GM12878 (cell line): ENCODE measurements around the gene TNP2. TPM values are rescaled to one million over a fixed set of nuclear protein-coding genes. Genes with fewer than 3 reads are reported as not detected.

ENCODE experiments used
- BCL3 ChIP-seq: IDR thresholded peaks from 2 replicates; pipeline ENCODE4 v1.6.1; 2011; ENCODE audit warnings: borderline replicate concordance, low read depth, mild to moderate bottlenecking, moderate library complexity, low read length; ENCODE audit not compliant: insufficient read depth, poor library complexity, severe bottlenecking
- CBFB ChIP-seq: IDR thresholded peaks from 2 replicates; pipeline ENCODE4 v1.6.1; 2016; ENCODE audit warnings: antibody characterized with exemption, low read depth
- CBX3 ChIP-seq: fragments of 200-600 bp; sonication (generic); IDR thresholded peaks from 2 replicates; pipeline ENCODE4 v1.6.1; 2016; ENCODE audit warnings: low read depth, borderline replicate concordance
- CHD1 ChIP-seq: IDR thresholded peaks from 2 replicates; pipeline ENCODE4 v1.6.1; 2012; ENCODE audit warnings: low read depth, low read length, improper control_type of control experiment
- IRF4 ChIP-seq: IDR thresholded peaks from 2 replicates; pipeline ENCODE4 v1.6.1; 2011; ENCODE audit warnings: low read depth, low read length
- NFIC ChIP-seq: IDR thresholded peaks from 2 replicates; pipeline ENCODE4 v1.6.1; 2012; ENCODE audit warnings: low read depth, mild to moderate bottlenecking, inconsistent platforms, low read length, moderate library complexity
- REST ChIP-seq: IDR thresholded peaks from 2 replicates; pipeline ENCODE4 v1.6.1; 2012; ENCODE audit warnings: mild to moderate bottlenecking, low read depth, low read length
- SPI1 ChIP-seq: IDR thresholded peaks from 2 replicates; pipeline ENCODE4 v1.6.1; 2011; ENCODE audit warnings: low read depth, mild to moderate bottlenecking, low read length, moderate library complexity, borderline replicate concordance; ENCODE audit not compliant: insufficient read depth
- ZBTB11 ChIP-seq: fragments of 450-650 bp; formaldehyde crosslinking; IDR thresholded peaks from 2 replicates; pipeline ENCODE4 v1.5.0; 2022; ENCODE audit warnings: mild to moderate bottlenecking, missing genetic modification characterization
- ZNF622 ChIP-seq: fragments of 450-650 bp; IDR thresholded peaks from 2 replicates; pipeline ENCODE4 v1.6.1; 2017; ENCODE audit warnings: mild to moderate bottlenecking, inconsistent platforms
- polyA plus RNA-seq, 11 experiments: library from polyadenylated mRNA; depleted of rRNA in 4 of 11; unstranded in 6 of 11; stranded (reverse) in 5 of 11; fragments of >200 nt; fragmentation: Nextera tagmentation in 4 of 11; fragmentation: Illumina TruSeq in 1 of 11; extraction: Ambion mirVana in 4 of 11; extraction: Trizol in 1 of 11; gene quantifications; 1 replicate in 1 of 11; 2 replicates in 10 of 11; pipeline versions ENCODE4 v1.2.1 to v1.2.3, GENCODE V29; 2011 to 2016; ENCODE audit warnings: inconsistent platforms in 2 of 11, missing spikeins in 2 of 11, low read depth in 1 of 11
- total RNA-seq, 4 experiments: library from RNA; depleted of rRNA in 3 of 4; stranded (reverse); fragments of >200 nt in 3 of 4; fragmentation: Illumina TruSeq in 1 of 4; extraction: Trizol in 1 of 4; gene quantifications; 2 replicates each; pipeline versions ENCODE4 v1.2.1 to v1.2.3, GENCODE V29; 2013 to 2021
- TF ChIP-seq, protein P1 (sequence below): fragments of 450-650 bp; IDR thresholded peaks from 2 replicates; pipeline ENCODE4 v1.6.1; 2018; ENCODE audit warnings: borderline replicate concordance, mild to moderate bottlenecking; ENCODE audit not compliant: partially characterized antibody
- TF ChIP-seq, protein P2 (sequence below): fragments of 450-650 bp; IDR thresholded peaks from 2 replicates; pipeline ENCODE4 v1.6.1; 2016; ENCODE audit warnings: mild to moderate bottlenecking

TNP2 gene
- total and polyA plus RNA-seq, 10 of the 15 experiments (the other 5 are each of a cell fraction or from before 2014, with no cell fraction given), result not detected

DNA sequence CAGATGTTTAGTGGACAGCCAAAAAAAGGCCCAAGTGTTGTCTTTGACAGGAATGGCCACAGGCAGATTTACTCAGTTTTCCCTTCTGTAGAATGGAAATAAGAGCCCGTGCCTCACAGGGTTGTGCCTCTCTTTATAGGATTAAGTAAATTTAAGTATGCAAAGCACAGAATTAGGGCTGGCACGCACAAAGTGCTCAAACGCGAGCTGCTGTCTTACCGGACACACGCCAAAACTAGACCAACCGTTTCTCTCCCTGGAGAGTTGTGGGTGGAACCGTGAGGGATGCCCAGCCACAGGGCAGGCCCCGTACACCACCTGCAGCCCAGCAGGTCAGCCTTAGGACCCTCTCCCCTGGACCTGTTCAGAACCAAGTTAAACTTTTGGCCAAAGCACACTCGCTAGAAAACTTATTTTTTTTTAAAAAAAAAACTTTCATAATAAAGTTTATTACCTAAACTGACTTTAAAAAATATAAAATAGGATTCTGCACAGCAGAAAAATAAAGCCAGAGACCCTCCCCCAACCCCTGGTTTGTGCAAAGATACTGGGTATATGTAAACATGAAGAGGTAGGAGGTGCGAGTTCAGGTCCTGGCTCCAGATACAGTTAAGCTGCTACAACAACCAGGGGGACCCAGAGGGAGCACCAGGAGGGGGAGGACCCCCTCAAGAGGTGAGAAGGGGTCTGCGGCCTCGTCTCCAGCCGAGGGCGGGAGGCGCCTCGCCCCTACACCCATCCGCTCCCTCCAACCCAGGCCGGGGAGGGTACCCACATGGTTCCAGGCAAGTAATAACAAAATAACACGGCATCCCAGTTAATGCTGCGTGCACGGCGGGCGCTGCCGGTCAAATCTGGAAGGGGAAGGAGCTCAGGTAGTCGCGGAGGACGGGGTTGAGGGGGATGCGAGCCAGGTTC is 14.9 kb downstream of the TNP2 start (continued):
- TF ChIP-seq ZNF622 (no peak), NFIC (no peak), CBX3 (no peak), REST (no peak), CBFB (no peak), BCL3 (no peak), ZBTB11 (CRISPR knock-in tag) (no peak), SPI1 (no peak), CHD1 (no peak), IRF4 (0 out of 2 replicates have a peak, but pooled peaks have one; percentile 9)
- TF ChIP-seq, protein P1, sequence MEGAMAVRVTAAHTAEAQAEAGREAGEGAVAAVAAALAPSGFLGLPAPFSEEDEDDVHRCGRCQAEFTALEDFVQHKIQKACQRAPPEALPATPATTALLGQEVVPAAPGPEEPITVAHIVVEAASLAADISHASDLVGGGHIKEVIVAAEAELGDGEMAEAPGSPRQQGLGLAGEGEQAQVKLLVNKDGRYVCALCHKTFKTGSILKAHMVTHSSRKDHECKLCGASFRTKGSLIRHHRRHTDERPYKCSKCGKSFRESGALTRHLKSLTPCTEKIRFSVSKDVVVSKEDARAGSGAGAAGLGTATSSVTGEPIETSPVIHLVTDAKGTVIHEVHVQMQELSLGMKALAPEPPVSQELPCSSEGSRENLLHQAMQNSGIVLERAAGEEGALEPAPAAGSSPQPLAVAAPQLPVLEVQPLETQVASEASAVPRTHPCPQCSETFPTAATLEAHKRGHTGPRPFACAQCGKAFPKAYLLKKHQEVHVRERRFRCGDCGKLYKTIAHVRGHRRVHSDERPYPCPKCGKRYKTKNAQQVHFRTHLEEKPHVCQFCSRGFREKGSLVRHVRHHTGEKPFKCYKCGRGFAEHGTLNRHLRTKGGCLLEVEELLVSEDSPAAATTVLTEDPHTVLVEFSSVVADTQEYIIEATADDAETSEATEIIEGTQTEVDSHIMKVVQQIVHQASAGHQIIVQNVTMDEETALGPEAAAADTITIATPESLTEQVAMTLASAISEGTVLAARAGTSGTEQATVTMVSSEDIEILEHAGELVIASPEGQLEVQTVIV, result no peak
- TF ChIP-seq, protein P2, sequence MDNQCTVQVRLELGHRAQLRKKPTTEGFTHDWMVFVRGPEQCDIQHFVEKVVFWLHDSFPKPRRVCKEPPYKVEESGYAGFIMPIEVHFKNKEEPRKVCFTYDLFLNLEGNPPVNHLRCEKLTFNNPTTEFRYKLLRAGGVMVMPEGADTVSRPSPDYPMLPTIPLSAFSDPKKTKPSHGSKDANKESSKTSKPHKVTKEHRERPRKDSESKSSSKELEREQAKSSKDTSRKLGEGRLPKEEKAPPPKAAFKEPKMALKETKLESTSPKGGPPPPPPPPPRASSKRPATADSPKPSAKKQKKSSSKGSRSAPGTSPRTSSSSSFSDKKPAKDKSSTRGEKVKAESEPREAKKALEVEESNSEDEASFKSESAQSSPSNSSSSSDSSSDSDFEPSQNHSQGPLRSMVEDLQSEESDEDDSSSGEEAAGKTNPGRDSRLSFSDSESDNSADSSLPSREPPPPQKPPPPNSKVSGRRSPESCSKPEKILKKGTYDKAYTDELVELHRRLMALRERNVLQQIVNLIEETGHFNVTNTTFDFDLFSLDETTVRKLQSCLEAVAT, result peak; percentile 77
